GF-D8 (cell line): ENCODE results near the gene MAN1A1.
"Not testable (repeated sequence)": the region's sequence is repeated elsewhere in the genome, so short reads cannot be mapped to it uniquely, and the experiment has no call there.

Source experiments
- DNase-seq: peaks from one replicate; lab custom pipeline; 2025; lab: John Stamatoyannopoulos, UW

MAN1A1 gene

GRCh38 chr6:119170447-119171087, 179.0 kb downstream of the MAN1A1 start:
- no peak for DNase-seq

- DNase-seq = no peak
These were observed 179.5 kb downstream of the MAN1A1 start for GRCh38 chr6:119170103-119170446.

GRCh38 chr6:119169355-119169754, 180.2 kb downstream of the MAN1A1 start:
- DNase-seq = not testable (repeated sequence)

- no peak for DNase-seq
These were observed 183.4 kb downstream of the MAN1A1 start for GRCh38 chr6:119166024-119166784.

GRCh38 chr6:119163006-119163405, 186.6 kb downstream of the MAN1A1 start:
- DNase-seq = no peak

- no peak for DNase-seq
These were observed 187.3 kb downstream of the MAN1A1 start for GRCh38 chr6:119162134-119162775.

GRCh38 chr6:119161438-119161837, 188.1 kb downstream of the MAN1A1 start:
- no peak for DNase-seq

GRCh38 chr6:119160911-119161310, 188.7 kb downstream of the MAN1A1 start:
- DNase-seq = no peak

- no peak for DNase-seq
These were observed 191.3 kb downstream of the MAN1A1 start for GRCh38 chr6:119158057-119158848.

- no peak for DNase-seq
These were observed 192.1 kb downstream of the MAN1A1 start for GRCh38 chr6:119157506-119157815.

GRCh38 chr6:119156757-119157505, 192.6 kb downstream of the MAN1A1 start:
- DNase-seq = no peak

GRCh38 chr6:119156082-119156481, 193.5 kb downstream of the MAN1A1 start:
- DNase-seq = not testable (repeated sequence)

GRCh38 chr6:119152187-119152586, 197.4 kb downstream of the MAN1A1 start:
- DNase-seq = no peak

- no peak for DNase-seq
These were observed 200.6 kb downstream of the MAN1A1 start for GRCh38 chr6:119148825-119149525.

- no peak for DNase-seq
These were observed 201.3 kb downstream of the MAN1A1 start for GRCh38 chr6:119148098-119148824.

GRCh38 chr6:119147101-119148053, 202.2 kb downstream of the MAN1A1 start:
- peak; percentile 63 for DNase-seq

GRCh38 chr6:119145111-119145510, 204.4 kb downstream of the MAN1A1 start:
- peak; percentile 89 for DNase-seq

GRCh38 chr6:119142637-119143036, 206.9 kb downstream of the MAN1A1 start:
- no peak for DNase-seq

GRCh38 chr6:119142041-119142440, 207.5 kb downstream of the MAN1A1 start:
- DNase-seq = no peak
